Loucy (cell line): ENCODE measurements around the gene CST9.

Experiments
- EZH2phosphoT487 ChIP-seq: fragments of 200-600 bp; IDR thresholded peaks from 2 replicates; pipeline ENCODE4 v1.6.1; 2018; ENCODE audit warnings: antibody characterized with exemption, mild to moderate bottlenecking, moderate library complexity, borderline replicate concordance
- TF ChIP-seq, protein P1 (sequence below): fragments of 200-600 bp; sonication (generic); conservative IDR thresholded peaks from 2 replicates; pipeline ENCODE4 v1.5.1; 2014; ENCODE audit warnings: mild to moderate bottlenecking, antibody characterized with exemption, low read length

DNA sequence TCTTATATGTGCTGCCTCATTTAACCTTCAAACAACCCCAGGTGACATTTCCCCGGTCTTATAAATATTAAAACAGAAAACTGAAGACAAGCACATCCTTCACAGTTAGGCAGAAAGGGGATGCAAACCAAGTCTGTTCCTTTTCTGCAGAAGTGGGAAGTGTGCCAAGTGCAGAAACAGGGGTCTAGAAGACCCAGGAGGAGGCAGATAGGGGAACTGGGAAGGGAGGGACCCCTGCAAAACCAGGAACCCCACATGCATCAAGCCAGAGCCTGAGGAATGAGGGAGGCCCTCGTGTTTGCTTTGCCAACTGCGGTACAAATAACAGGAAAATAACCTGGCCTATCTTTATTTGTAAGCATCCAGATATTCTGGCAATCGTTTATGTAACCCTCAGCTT, 49.0 kb upstream of the CST9 start:
- TF ChIP-seq, protein P1, sequence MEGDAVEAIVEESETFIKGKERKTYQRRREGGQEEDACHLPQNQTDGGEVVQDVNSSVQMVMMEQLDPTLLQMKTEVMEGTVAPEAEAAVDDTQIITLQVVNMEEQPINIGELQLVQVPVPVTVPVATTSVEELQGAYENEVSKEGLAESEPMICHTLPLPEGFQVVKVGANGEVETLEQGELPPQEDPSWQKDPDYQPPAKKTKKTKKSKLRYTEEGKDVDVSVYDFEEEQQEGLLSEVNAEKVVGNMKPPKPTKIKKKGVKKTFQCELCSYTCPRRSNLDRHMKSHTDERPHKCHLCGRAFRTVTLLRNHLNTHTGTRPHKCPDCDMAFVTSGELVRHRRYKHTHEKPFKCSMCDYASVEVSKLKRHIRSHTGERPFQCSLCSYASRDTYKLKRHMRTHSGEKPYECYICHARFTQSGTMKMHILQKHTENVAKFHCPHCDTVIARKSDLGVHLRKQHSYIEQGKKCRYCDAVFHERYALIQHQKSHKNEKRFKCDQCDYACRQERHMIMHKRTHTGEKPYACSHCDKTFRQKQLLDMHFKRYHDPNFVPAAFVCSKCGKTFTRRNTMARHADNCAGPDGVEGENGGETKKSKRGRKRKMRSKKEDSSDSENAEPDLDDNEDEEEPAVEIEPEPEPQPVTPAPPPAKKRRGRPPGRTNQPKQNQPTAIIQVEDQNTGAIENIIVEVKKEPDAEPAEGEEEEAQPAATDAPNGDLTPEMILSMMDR: no peak
- TF ChIP-seq EZH2phosphoT487: no peak
